Astrocyte of the cerebellum (primary cell): Measurements from ENCODE around the gene ZCCHC8.

Experiments
- DNase-seq: peaks from one replicate; pipeline ENCODE4 v3.0.0-alpha.2; 2011; ENCODE audit warnings: low read depth
- H3K4me3 ChIP-seq: 2 replicates; pipeline ENCODE4 v1.5.1; 2011; ENCODE audit warnings: mild to moderate bottlenecking, low read depth, low read length, moderate library complexity
- in situ Hi-C: cut with HindIII; loops from 2 replicates; pipeline ENCODE4 v1.10.0; 2017; ENCODE audit warnings: low sequenced_read_pairs
- TF ChIP-seq, protein P1 (sequence below): IDR thresholded peaks from 2 replicates; pipeline ENCODE4 v1.5.1; 2012; ENCODE audit warnings: low read length, low read depth, moderate library complexity, mild to moderate bottlenecking; ENCODE audit errors: missing control alignments

ZCCHC8 gene

DNA sequence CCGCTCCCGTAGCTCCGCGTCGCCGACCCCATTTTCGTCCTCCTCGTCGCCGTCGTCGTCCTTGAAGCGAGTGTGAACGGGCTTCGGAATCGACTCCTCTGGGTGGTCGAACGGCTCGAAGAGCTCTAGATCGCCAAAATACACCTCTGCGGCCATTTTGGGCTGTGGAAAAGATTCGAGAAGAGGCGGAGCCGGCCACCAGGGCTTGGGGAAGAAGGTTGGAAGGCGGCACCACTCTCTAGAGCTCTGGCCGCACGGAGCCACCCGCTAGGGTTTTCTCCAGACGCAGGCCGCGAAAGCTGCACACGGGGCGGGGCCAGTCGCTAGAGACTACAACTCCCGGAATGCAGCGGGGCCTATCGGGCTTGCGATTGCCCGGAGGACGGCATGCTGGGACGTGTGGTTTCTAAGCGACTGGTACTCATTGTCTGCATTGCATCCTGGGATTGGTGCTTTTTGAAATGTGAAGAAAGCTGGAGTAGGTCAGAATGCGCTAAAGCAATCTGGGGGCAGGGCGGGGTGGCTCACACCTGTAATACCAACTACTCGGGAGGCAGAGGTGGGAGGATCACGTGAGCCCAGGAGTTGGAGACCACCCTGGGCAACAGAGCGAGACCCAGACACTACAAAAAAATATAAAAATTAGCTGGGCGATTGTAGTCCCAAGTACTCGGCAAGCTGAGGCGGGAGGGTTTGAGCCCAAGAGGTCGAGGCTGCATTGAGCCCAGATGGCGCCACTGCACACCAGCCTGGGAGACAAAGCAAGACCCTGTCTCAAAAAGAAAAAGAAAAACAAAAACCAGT, at the start of gene ZCCHC8:
Gene ZCCHC8 (minus strand): TSS at position 248 of the 804 bp plus-strand sequence. CDS start 92 bp downstream, at position 156.
- TF ChIP-seq, protein P1, sequence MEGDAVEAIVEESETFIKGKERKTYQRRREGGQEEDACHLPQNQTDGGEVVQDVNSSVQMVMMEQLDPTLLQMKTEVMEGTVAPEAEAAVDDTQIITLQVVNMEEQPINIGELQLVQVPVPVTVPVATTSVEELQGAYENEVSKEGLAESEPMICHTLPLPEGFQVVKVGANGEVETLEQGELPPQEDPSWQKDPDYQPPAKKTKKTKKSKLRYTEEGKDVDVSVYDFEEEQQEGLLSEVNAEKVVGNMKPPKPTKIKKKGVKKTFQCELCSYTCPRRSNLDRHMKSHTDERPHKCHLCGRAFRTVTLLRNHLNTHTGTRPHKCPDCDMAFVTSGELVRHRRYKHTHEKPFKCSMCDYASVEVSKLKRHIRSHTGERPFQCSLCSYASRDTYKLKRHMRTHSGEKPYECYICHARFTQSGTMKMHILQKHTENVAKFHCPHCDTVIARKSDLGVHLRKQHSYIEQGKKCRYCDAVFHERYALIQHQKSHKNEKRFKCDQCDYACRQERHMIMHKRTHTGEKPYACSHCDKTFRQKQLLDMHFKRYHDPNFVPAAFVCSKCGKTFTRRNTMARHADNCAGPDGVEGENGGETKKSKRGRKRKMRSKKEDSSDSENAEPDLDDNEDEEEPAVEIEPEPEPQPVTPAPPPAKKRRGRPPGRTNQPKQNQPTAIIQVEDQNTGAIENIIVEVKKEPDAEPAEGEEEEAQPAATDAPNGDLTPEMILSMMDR, result no peak
- in situ Hi-C loops, result no loop called here
- peak; percentile 97 for DNase-seq

DNA sequence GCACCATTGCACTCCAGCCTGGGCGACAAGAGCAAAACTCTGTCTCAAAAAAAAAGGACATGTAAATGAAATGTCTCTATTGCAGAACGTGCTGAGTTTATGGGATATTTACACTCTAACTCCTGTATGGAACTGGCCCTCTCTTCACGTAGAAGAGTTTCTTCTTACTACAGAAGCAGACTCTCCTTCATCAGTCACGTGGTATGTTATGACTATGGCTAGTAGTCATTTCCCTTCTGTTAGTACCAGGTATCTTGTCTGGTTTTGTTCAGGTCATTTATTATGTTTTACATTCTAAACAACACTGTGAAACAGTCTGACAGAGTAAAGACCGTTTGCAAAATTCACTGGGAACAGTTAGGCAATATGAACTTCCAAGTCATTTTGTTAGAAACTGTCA, 46.6 kb upstream of the ZCCHC8 start:
- DNase-seq, result no peak
- no peak overlapping the region for H3K4me3 ChIP-seq
- in situ Hi-C loops, result no loop called here
- TF ChIP-seq, protein P1, result no peak

More for the DNA sequence above, at the start of gene ZCCHC8:
- peak within 1 kb of the TSS; percentile 78 for H3K4me3 ChIP-seq

DNA sequence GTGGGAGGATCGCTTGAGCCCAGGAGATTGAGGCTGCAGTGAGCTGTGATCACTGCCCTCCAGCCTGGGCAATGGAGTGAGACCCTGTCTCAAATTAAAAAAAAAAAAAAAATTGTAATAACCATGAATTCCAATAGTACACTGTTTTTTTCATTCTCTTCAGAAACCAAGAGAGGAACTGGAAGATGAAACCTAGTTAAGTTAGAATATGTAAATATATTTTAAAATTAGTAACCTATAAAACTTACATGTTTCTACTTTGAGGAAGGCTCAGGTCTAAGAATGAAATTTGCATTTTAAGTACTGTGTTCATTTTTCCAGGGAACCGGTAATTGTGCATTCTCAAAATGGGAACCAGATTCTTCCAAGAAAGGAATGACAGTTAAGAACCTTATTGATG, 45.1 kb upstream of the ZCCHC8 start:
- no peak overlapping the region for H3K4me3 ChIP-seq
- TF ChIP-seq, protein P1, result no peak
- in situ Hi-C loops, result no loop called here
- no peak for DNase-seq

DNA sequence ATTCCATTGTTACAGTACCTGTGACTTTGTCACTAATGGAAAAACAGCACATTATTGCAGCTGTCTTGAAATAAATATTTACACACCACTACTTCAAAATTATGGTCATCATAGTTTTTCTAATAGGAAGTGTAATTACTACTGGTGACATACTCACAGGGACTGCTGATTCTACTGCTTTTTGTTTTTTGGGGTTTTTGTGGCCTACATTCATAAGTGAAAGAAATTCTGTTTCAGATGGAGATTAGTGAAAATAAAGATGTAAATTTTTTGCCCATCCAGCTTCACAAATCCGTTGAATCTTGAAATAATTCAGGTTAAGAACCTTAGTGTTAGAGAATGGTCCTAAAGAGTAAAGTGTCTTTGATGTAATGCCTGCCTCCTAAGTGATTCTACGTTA, 43.8 kb upstream of the ZCCHC8 start:
- TF ChIP-seq, protein P1, result no peak
- in situ Hi-C loops, result no loop called here
- no peak overlapping the region for H3K4me3 ChIP-seq
- DNase-seq, result no peak

DNA sequence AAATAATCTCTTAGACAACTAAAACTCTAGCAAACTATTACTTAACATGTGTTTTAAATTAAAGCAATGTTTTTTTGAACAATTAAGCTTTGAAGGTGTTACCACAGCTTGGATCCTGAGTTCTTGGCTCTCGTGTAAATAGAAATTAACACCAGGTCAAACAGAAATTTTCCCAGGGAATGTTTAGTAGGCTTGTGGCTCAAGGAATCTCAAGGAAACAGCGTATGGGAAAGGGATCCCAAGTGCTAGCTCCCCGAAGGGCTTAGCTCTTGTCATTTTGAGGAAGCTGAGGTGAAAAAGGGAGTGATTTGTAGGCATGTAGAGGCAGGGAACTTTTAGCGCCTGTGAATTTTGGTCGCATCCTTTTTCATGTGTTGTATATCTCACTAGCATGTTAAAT, 37.8 kb upstream of the ZCCHC8 start:
- no peak for DNase-seq
- TF ChIP-seq, protein P1, result no peak
- H3K4me3 ChIP-seq, result no peak overlapping the region
- in situ Hi-C loops, result loop anchor here (5.0 kb wide), 1 partner anchor 54 kb away; no protein-coding TSS in a partner anchor

DNA sequence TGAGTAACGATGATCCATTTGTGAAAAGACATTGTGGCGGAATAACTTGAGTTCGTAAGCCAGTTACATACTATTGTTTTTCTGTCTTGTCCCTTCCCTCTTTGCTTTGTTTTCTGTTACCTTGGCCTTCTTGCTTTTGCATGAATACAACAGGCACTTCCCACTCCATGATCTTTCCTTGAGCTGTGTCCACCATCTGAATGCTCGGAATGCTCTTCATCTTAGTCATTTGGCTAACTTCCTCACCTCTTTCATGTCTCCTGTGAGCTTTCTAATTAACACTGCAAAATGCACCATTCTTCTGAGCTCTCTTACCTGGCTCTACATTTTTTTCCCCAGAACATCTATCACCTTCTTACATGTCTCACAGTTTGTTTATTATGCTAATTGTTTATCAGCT, 36.3 kb upstream of the ZCCHC8 start:
- DNase-seq, result no peak
- no peak overlapping the region for H3K4me3 ChIP-seq
- TF ChIP-seq, protein P1, result no peak
- in situ Hi-C loops, result loop anchor here (5.0 kb wide), 1 partner anchor 55 kb away; no protein-coding TSS in a partner anchor
